ENCODE measurements around the gene TP53TG5. TPM values are rescaled to one million over a fixed set of nuclear protein-coding genes. Genes with fewer than 3 reads are reported as not detected.
"Not testable (repeated sequence)": the region's sequence is repeated elsewhere in the genome, so short reads cannot be mapped to it uniquely, and the experiment has no call there.

The TP53TG5 gene
- total RNA-seq, 6 experiments from 2014 or later = not detected

GRCh38 chr20:45352729-45353128, 25.4 kb downstream of the TP53TG5 start:
- Histone ChIP-seq H3K9me3 (no peaks in the 10 kb centered on the region), H3K27ac (no peak overlapping the region), H3K27me3 (no peaks in the 10 kb centered on the region), H3K4me1 (peaks cover 0 to 12% (median 3%) of the 10 kb centered on the region in 4 donors), H3K36me3 (no peaks in the 10 kb centered on the region), H3K4me3 (no peak overlapping the region)
- WGBS (ENCODE audit: insufficient coverage, low coverage, low lambda C conversion rate, missing lambda C conversion rate) = 87% methylated on average over 3 of the region's 3 CpGs
- DNase-seq (no peak), ATAC-seq (no peak)
- intact Hi-C loops (cut with DNase I) = no loop called here
- TF ChIP-seq POLR2A (IDR thresholded peaks at IDR 0.05) = no peak
- TF ChIP-seq, protein P1, sequence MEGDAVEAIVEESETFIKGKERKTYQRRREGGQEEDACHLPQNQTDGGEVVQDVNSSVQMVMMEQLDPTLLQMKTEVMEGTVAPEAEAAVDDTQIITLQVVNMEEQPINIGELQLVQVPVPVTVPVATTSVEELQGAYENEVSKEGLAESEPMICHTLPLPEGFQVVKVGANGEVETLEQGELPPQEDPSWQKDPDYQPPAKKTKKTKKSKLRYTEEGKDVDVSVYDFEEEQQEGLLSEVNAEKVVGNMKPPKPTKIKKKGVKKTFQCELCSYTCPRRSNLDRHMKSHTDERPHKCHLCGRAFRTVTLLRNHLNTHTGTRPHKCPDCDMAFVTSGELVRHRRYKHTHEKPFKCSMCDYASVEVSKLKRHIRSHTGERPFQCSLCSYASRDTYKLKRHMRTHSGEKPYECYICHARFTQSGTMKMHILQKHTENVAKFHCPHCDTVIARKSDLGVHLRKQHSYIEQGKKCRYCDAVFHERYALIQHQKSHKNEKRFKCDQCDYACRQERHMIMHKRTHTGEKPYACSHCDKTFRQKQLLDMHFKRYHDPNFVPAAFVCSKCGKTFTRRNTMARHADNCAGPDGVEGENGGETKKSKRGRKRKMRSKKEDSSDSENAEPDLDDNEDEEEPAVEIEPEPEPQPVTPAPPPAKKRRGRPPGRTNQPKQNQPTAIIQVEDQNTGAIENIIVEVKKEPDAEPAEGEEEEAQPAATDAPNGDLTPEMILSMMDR (IDR thresholded peaks at IDR 0.05) = no peak

DNA sequence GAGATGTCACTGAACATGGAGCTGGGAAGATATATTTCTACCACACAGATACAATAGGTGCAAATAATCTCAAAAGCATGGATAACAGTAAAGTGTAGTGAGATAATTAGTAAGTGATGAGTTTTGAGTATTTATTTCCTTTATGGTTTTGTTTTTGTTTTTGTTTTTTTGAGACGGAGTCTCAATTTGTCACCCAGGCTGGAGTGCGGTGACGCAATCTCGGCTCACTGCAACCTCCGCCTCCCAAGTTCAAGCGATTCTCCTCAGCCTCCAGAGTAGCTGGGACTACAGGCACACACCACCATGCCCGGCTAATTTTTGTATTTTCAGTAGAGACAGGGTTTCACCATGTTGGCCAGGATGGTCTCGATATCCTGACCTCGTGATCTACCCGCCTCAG, 27.3 kb downstream of the TP53TG5 start:
- intact Hi-C loops (cut with DNase I); H3K27ac ChIP-seq; H3K4me3 ChIP-seq; H3K36me3 ChIP-seq; H3K9me3 ChIP-seq; DNase-seq; ATAC-seq; H3K27me3 ChIP-seq; H3K4me1 ChIP-seq: not testable (repeated sequence)
- WGBS (ENCODE audit: insufficient coverage, low coverage, low lambda C conversion rate, missing lambda C conversion rate) = 86% methylated on average over 10 of the region's 10 CpGs

- H3K9me3 ChIP-seq = no peaks in the 10 kb centered on the region
- DNase-seq (no peak), ATAC-seq (no peak)
- intact Hi-C loops (cut with DNase I) = no loop called here
- no peak overlapping the region for H3K4me3 ChIP-seq
- no peaks in the 10 kb centered on the region for H3K4me1 ChIP-seq
- H3K36me3 ChIP-seq = no peaks in the 10 kb centered on the region
- no peak overlapping the region for H3K27ac ChIP-seq
- 27% methylated on average over 1 of the region's 1 CpG for WGBS (ENCODE audit: insufficient coverage, low coverage, low lambda C conversion rate, missing lambda C conversion rate)
- no peak for TF ChIP-seq POLR2A (IDR thresholded peaks at IDR 0.05)
- TF ChIP-seq, protein P1 (IDR thresholded peaks at IDR 0.05) = no peak
- H3K27me3 ChIP-seq = no peaks in the 10 kb centered on the region
Observed at GRCh38 chr20:45350217-45350616, 27.9 kb downstream of the TP53TG5 start.

DNA sequence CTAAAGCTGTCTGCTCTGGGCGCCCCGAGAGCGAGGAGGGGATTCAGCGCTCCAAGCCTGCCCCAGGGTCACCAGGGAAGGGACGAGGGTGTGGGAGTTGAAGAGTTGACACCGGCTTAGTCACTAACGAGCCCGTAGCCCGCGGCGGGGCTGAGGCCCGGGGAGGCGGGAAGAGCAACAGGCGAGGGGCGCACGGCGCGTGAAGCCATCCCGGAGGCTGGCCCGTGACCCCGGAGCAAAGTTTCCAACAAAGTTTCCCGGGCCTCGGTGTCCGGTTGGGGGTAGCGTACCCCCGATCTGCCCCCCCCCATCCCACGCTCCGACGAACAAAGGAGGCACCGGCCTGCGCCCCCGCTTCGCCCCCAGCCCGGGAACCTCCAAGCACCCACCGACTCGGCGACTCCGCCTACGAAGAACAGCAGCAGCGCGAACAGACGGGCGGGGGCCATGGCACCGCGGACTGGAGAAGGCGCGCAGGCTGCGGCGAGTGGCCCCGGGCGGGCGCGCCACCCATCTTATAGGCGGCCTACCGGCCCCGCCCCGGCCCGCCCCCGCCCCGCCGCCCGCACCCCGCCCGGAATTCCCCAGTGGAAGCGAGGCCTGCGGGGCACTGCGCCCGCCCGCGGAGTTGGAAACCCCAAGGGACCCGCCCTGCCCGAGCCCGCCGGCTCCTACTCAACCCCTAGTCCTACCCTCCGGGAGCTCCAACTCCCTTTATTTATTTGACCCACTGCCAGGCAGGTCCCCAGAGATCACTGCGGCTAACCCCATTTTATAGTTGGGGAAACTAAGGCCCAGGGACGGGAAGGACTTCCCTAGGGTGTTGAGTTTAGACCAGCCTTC, 30.0 kb downstream of the TP53TG5 start, which contains the start of gene SDC4:
SDC4 (minus strand) TSS at position 489 of the 843 bp plus-strand sequence; CDS start at position 449, 40 bp downstream.
- peak; percentile 47 to 73 (median 68) for ATAC-seq

More for the DNA sequence above, 30.0 kb downstream of the TP53TG5 start, which contains the start of gene SDC4:
- peak; percentile 93 for TF ChIP-seq POLR2A (IDR thresholded peaks at IDR 0.05)
- TF ChIP-seq, protein P1 (IDR thresholded peaks at IDR 0.05) = no peak
- peak within 1 kb of the TSS; percentile 91 to 99 (median 97) for H3K27ac ChIP-seq
- peak; percentile 76 to 81 (median 79) for DNase-seq
- H3K4me3 ChIP-seq = peak within 1 kb of the TSS; percentile 78 to 90 (median 84)
- peaks cover 0 to 16% (median 0%) of the 10 kb centered on the region in 4 donors for H3K4me1 ChIP-seq
- intact Hi-C loops (cut with DNase I) = no loop called here
- H3K9me3 ChIP-seq = no peaks in the 10 kb centered on the region
- H3K36me3 ChIP-seq = no peaks in the 10 kb centered on the region
- no peaks in the 10 kb centered on the region for H3K27me3 ChIP-seq
- 0% methylated on average over 3 of the region's 77 CpGs for WGBS (ENCODE audit: insufficient coverage, low coverage, low lambda C conversion rate, missing lambda C conversion rate)

Measured in right lobe of liver (tissue), 6 donors.